ENCODE results near the gene PXYLP1. TPM values are rescaled to one million over a fixed set of nuclear protein-coding genes. Genes with fewer than 3 reads are reported as not detected.
A peak's percentile ranks its signal among the peaks of the same experiment; 100 is the strongest.

Gene PXYLP1
- total RNA-seq, 1 donor: 6.5 TPM

GRCh38 chr3:141302364-141303141 lies 70.9 kb downstream of the PXYLP1 start:
- H3K79me2 ChIP-seq (ENCODE audit: insufficient read depth, low read length): no peaks in the 10 kb centered on the region
- peak; percentile 28 for TF ChIP-seq CTCF (IDR thresholded peaks at IDR 0.05; ENCODE audit: extremely low read depth, low read depth, low read length)
- H3K27me3 ChIP-seq (ENCODE audit: insufficient read depth, low read length): no peaks in the 10 kb centered on the region
- peak overlapping the region; percentile 71 for H3K27ac ChIP-seq (ENCODE audit: low read depth, low read length)
- H3K4me3 ChIP-seq (ENCODE audit: insufficient read depth, low read length): no peak overlapping the region
- peak overlapping the region; percentile 31 for H3K4me2 ChIP-seq (ENCODE audit: insufficient read depth, low read length)
- DNase-seq (ENCODE audit: insufficient read length, low spot score, missing footprints): no peak
- H4K20me1 ChIP-seq (ENCODE audit: insufficient read depth, low read length): no peaks in the 10 kb centered on the region
- H3K4me1 ChIP-seq (ENCODE audit: insufficient read depth, low read length): peaks cover 12% of the 10 kb centered on the region
- no peaks in the 10 kb centered on the region for H3K9me3 ChIP-seq (ENCODE audit: low read depth, low read length)
- H3K36me3 ChIP-seq (ENCODE audit: insufficient read depth, low read length): no peaks in the 10 kb centered on the region
- peak overlapping the region; percentile 87 for H2AFZ ChIP-seq (ENCODE audit: low read length)

DNA sequence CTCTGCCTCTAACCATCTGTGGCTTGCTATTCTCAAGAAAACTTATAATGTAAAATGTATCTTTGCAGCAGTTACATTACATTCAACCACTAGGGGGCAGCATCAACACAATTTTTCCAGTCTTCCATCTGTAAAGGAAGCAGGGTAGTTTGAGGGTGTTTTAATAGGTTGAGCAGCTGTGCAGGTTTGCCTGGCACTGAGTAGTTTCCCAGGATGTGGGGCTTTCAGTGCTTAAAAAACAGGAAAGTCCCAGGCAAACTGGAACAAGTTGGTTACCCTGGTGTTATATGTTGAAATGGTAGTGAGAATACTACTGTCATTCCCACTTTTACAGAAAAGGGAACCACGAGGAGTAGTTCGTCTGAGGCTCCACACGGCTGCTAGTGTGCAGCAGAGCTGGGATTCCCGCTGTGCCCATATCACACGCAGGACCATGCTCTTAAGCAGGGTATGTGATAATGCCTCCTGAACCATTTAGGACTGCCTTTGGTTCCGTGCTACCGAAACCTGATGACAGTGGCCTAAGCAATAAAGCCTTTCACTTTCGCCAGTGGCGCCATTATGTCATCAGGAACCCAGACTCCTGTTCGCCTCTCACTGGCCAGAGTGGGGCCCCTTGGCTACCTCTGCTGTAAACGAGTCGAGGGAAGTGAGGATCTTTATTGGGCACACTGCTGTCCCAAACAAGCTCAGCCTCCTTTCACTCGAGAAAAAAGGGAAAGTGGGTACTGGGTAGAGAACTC lies 72.0 kb downstream of the PXYLP1 start:
- H4K20me1 ChIP-seq (ENCODE audit: insufficient read depth, low read length): no peaks in the 10 kb centered on the region
- DNase-seq (ENCODE audit: insufficient read length, low spot score, missing footprints): peak; percentile 58
- peak; percentile 82 for TF ChIP-seq CTCF (IDR thresholded peaks at IDR 0.05; ENCODE audit: extremely low read depth, low read depth, low read length)
- no peak overlapping the region for H3K4me2 ChIP-seq (ENCODE audit: insufficient read depth, low read length)
- no peaks in the 10 kb centered on the region for H3K27me3 ChIP-seq (ENCODE audit: insufficient read depth, low read length)
- H3K4me1 ChIP-seq (ENCODE audit: insufficient read depth, low read length): peaks cover 12% of the 10 kb centered on the region
- no peak overlapping the region for H3K27ac ChIP-seq (ENCODE audit: low read depth, low read length)
- no peaks in the 10 kb centered on the region for H3K79me2 ChIP-seq (ENCODE audit: insufficient read depth, low read length)
- H2AFZ ChIP-seq (ENCODE audit: low read length): peak overlapping the region; percentile 58
- H3K36me3 ChIP-seq (ENCODE audit: insufficient read depth, low read length): no peaks in the 10 kb centered on the region
- H3K9me3 ChIP-seq (ENCODE audit: low read depth, low read length): no peaks in the 10 kb centered on the region
- no peak overlapping the region for H3K4me3 ChIP-seq (ENCODE audit: insufficient read depth, low read length)

- Histone ChIP-seq H4K20me1 (ENCODE audit: insufficient read depth, low read length) (no peaks in the 10 kb centered on the region), H3K36me3 (ENCODE audit: insufficient read depth, low read length) (no peaks in the 10 kb centered on the region)
Observed at GRCh38 chr3:141305436-141305835, 73.8 kb downstream of the PXYLP1 start.

More at GRCh38 chr3:141305436-141305835, 73.8 kb downstream of the PXYLP1 start:
- no peak overlapping the region for H3K4me3 ChIP-seq (ENCODE audit: insufficient read depth, low read length)
- no peak overlapping the region for H3K4me2 ChIP-seq (ENCODE audit: insufficient read depth, low read length)
- peak; percentile 86 for DNase-seq (ENCODE audit: insufficient read length, low spot score, missing footprints)
- no peaks in the 10 kb centered on the region for H3K27me3 ChIP-seq (ENCODE audit: insufficient read depth, low read length)
- peaks cover 12% of the 10 kb centered on the region for H3K4me1 ChIP-seq (ENCODE audit: insufficient read depth, low read length)
- no peaks in the 10 kb centered on the region for H3K79me2 ChIP-seq (ENCODE audit: insufficient read depth, low read length)
- H2AFZ ChIP-seq (ENCODE audit: low read length): no peak overlapping the region
- H3K9me3 ChIP-seq (ENCODE audit: low read depth, low read length): no peaks in the 10 kb centered on the region
- no peak overlapping the region for H3K27ac ChIP-seq (ENCODE audit: low read depth, low read length)
- peak; percentile 45 for TF ChIP-seq CTCF (IDR thresholded peaks at IDR 0.05; ENCODE audit: extremely low read depth, low read depth, low read length)

All from osteoblast (primary cell).